HG03469 (cell line): Measurements from ENCODE around the gene COL15A1.
A peak's percentile ranks its signal among the peaks of the same experiment; 100 is the strongest.

ENCODE experiments used
- ATAC-seq: cut with Tn5 transposase; IDR thresholded peaks from one replicate; pipeline ENCODE4 v1.9.1; 2021; ENCODE audit warnings: mild to moderate bottlenecking, moderate library complexity, moderate number of reproducible peaks; ENCODE audit not compliant: unreplicated experiment

The COL15A1 gene

DNA sequence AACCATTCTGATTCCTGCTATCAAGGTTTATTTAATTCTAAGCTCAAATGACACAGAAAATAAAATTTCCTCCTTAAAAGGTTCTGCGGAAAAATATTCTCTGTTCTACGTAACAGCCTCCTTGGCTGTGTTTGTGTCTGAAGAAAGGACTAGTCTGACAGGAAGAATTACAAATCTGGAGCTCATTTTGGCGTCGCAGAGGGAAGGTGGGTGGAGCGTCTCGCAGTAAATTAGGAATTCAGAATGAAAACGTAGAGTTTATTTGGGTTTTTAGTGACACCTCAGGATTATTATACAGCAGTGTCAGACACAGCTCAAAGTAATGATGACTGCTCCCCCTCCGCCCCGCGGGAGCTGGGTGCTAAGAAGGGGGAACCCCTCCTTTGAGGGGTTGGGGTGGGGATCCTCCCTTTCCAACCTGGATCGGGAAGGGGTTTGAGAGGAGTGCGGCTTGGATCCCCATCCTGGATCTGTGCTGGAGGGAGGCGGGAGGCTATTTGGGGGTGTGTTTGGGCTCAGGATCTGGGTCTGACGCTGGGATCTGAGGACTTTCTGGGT, 160.3 kb downstream of the COL15A1 start:
- ATAC-seq: no peak

DNA sequence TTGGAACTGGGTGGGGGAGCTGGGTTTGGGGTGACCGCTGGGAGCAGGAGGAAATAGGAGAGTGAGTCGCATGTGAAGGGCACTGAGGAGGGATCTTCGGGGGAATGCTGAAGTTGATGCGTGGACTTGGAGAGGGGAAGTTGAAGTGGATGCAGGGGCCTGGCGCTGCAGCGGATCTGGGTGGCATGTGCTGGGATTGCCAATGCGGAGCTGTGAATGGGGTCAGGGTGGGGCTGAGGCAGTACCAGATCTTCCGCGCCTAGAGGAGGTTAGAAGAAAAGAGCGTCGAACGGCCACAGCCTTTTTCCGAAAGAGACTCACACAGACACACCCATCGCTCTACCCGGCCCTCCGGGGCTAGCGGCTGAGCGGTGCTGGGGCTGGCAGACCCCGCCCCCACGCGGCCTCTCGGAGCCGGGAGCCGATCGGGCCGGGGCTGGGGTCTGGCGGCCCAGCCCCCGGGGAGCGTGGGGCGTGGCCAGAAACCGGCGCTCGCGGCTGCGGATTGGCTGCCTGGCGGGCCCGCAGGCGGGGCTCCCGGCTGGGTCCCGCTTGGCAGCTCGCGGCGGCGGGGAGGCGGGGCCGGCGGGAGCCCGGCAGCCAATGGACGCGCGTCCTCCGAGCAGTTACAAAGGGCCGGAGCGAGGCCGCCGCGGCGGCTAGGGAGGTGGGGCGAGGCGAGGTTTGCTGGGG, 160.9 kb downstream of the COL15A1 start, which contains the start of gene TGFBR1:
TGFBR1 (plus strand) TSS at position 655 of the 693 bp plus-strand sequence. CDS start 93 bp downstream, outside the sequence.
- peak; percentile 87 for ATAC-seq

DNA sequence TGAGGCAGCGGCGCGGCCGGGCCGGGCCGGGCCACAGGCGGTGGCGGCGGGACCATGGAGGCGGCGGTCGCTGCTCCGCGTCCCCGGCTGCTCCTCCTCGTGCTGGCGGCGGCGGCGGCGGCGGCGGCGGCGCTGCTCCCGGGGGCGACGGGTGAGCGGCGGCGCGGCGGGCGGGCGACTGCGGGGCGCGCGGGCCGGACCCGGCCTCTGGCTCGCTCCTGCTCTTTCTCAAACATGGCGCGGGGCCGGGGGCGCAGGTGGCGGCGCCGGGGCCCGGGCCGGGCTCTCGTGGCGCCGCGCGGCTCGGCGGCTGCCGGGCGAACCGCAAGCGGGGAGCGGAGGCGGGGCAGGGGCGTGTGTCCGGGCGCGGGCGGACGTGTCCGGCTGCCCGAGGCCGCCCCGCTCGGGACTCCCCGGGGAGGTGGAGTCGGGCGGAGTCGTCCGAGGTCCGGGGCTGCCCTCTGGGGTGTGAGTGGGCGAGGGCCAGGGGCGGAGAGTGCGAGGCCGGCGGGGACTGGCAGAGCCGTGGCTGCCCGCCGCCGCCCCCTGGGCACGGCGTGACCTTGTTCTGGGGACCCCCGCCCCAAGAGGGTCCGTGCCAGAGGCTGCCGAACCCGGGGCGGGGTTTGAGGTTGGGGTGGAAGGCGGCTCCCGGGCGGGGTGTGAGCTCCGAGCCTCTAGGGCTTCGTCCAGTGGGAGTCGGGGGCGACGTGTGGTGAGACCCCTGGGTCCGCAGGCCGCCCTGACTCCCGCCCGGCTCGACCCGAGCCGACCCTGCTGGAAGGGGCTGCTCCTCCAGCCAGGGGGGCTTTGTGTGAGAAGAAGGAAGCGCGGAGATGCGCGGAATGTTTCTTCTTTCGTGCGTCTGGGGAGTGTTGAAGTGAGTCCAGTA, 161.7 kb downstream of the COL15A1 start:
- ATAC-seq: peak; percentile 20

DNA sequence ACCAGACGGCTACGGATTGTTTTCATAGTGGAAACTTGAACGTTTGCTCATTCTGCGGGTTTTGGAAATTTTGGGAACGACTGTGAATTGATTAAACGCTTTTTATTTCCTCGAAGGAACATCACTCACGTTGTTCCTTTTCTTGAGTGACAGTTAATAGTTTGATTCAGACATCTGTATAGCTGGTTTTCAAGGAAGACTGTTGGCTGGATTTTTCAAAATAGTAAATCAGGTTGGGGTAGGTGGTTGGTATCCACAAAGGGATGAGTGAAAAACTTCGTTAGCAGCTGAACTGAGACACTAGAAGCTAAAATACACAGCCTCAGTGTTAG, 162.3 kb downstream of the COL15A1 start:
- no peak for ATAC-seq

DNA sequence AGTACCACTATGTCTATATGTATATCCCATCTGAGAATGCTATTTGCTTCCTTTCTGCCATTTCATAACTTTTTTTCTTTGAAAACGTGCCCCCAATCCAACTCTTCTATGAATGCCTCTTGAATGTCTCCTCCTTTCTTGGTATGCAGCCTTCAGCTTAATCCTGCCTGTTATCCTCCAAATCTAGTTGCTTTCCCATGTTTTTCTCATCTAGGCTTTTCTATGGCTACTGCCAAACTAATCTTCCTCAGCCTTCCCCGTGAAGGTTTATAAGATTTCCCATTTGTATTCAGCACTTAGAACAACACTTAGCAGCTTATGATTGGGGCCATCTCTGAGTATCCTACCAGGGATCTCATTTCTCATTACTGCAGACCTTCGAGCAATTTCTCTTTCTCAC, 163.7 kb downstream of the COL15A1 start:
- no peak for ATAC-seq

DNA sequence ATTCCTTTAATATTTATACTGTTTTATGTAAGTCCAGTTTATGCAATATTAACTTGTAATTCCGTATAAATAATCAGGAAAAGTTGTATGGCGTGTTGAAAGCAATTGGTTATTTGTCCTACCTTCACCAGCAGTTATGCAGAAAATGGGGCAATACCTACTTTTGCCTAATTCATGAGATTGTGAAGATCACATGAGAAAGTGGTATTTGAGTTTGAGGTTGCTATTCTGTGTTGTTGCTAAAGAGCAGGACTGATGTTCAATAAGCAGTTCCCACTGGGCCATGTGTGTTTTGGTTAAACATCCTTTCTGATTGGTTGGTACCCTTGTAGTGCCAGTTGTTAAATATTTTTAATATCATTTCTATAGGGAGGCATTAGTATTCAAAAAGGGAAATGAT, 164.4 kb downstream of the COL15A1 start:
- ATAC-seq: no peak

DNA sequence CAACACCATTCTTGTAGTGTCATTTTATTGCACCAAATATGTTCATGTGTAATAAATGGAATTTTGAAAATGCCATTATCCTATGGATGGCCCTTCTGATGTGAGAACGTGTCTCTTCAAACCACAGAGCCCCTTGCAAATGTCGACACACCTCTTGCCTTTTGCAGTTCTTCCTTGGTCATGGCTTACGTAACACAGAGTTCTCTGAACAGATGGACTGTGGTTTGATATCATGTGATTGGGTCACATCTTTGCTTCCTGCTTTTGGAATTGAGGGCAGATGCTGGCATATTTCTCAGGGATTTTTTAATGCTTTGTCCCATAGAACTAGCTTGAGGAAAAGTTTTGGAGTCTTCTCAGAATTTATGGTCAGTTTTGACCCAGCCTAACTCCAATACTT, 165.8 kb downstream of the COL15A1 start:
- ATAC-seq: no peak

DNA sequence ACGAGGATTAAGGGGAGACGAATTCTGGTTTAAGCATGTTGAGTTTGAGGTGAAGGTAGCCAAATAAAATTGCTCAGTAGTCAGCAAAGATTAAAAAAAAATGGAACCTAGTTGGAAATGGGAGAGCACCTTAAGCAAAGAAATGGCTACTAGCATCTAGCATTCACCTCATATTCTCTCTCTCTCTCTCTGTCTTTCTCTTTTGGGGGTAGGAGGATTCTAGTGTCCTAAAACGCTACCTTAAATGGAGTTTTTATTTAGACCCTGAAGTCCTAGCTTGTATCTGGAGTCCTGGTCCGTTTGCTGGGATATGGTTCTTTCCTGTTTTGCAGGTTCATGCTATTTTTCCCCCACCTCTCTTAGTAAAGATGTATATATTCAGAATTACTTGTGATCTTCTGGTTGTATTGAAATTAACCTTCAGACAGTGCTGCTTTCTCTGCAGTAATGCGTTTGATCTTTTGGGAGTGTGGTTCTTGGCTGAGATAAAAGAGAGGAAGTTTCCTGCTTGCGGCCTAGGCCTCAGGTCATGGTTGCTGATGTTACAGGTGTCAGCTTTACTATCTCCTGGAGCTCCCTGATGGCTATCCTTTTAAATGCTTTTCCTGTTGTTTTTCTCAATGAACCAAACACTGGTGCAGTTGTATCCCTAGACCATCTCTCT, 169.2 kb downstream of the COL15A1 start:
- no peak for ATAC-seq

DNA sequence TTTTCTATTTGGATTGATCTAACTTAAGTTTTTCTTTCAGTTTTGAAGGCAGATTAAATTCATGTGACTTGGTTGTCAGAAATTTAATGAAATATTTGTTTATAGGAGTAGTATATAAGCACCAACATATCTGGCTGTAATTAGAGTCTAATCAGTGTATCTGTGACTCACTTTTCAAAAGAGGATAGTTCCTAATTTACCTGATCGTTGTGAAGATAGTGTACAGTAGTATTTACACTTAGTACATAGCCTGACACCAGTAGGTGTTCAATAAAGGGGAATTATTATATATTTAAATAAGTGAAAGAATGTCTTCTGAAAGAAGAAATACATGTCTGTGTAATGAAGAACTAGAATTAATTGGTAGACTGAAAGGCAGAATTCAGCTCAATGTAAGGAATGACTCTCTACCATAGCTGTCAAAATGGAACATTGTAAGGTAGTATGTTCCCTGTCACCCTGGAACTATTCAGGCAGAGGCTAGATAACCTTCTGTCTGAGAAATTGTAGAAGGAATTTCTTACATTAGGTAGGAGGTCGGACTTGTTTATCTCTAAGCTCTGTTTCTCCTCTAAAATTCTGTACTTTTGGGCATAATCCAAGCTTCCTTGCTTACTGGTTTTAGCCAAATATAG, 169.8 kb downstream of the COL15A1 start:
- no peak for ATAC-seq

DNA sequence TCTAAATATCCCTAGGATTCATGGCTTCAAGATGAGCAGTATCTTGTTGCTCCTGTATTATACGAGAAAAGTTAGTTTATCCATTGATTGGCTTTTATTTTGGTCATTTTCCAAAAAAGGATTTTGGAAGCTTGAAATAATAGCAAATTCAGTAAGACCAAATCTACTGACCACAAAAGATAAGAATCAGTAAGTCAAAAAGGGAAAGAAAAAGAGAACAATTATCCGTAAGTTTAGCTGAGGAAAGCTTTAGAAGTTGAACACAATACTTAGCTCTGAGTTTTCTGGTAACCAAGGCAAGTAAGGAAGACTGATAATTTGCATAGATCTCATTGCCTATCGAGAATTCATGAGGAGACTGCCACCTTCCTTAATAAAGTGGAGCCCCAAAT, 170.3 kb downstream of the COL15A1 start:
- no peak for ATAC-seq

DNA sequence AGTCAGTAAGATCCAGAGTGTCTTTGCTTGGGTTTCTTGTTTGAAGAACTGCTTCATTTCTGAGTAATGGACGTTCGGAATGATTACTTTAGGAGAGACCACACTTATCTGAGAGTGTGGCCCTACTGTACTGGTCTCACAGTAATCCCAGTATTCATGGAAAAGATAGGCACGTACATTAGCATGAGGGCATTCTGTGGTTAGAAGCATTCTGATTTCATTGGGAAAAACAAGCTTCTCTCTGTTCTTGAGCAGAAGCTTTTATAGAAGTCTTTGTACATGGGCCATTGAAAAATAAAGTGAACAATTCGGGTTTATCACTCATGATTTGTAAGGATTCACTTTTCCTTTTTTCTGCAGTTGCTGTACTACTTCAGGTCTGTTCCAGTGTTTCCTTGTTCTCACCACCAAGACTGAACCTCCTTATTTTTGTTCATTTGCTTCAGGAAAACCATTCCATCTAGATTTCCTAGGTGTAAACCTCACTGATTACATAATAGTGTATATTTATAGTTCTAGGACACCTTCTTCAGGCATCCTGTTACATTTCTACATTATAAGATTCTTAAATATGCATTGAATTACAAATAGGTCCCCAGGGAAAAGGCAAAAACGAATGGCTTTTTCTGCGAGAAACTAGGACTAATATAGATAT, 171.3 kb downstream of the COL15A1 start:
- ATAC-seq: no peak

DNA sequence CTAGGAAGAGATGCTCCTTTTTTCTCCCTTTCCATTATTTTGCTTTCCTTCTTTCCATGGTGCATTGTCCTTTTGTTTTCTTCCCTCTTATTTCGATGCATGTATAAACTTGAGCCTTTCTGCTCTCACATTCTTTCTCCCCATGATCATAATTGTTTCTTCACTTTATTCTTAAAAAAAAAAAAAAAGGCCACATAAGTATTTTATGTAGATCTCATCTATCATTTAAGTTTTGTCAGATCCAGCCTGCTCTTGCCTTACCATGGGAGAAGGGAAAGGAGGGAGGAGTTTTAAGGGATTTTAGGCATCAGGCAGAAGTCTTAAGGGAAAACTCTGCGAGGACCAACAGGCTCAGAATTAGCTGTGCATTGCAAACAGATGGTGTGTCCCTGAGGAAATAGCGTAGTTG, 172.3 kb downstream of the COL15A1 start:
- no peak for ATAC-seq

DNA sequence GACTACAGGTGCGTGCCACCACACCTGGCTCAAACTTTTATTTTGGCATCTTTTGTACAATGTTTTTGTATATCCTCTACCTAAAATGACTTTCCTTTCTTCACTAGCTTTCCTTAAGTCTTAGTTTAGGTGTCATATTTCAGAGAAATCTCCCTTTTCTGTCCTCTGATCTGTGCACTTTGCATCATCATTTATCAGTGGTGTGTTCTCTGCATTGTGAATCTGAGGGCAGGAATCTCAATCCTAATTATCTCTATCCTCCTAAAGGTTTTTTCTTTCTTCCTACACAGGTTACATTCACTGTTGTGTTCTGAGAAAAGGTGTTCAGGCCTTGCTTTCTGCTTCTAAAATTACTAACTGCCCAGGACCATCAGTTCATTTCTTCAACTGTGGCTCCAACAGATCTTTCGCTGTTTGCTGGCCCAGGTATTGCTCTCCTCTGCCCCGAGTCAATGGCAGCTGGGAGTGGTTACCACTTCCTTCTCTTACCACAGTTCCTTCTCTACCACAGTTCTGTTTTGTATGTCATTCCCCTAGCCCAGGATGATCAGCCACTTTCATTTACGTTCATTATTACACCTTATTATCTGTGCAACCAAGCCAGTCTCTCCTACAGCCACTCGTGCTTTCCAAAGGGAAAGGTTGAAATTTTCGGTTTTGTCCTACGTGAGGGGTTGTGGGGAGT, 175.2 kb downstream of the COL15A1 start:
- ATAC-seq: peak; percentile 90

DNA sequence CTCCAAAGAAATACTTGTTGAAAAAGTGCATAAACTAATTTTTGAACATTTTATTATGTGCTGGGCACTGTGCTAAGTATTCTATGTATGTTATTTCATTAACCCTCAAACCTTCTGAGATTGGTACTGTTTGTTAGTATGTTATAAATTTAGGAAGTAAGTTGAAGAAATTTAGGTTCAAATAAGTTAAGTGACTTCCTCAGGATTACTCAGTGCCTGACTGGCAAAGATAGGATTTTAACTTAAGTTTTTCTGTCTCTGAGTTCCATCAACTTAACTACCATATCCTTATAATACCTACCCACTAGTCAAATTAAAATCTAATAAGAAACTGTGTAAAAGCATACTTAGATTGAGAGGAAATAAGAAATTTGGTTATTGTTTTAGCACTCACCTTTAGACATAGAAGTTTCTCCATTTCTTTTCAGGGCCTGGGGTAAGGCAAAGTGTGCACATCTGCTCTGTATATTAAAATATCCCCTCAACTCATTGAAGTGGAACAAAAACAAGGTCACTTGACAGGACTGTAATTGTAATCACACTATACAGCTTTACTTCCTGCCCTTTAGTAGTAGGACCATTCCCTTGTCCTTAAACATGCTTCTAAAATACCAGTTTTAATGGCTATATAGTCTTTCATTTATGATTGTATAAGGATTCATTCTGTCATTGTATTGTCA, 176.4 kb downstream of the COL15A1 start:
- ATAC-seq: no peak
